Ovary (tissue), 9 donors: ENCODE data around the gene PCGF6. TPM values are rescaled to one million over a fixed set of nuclear protein-coding genes. Genes with fewer than 3 reads are reported as not detected.
A peak's percentile ranks its signal among the peaks of the same experiment; 100 is the strongest.
"Not testable (repeated sequence)": the region's sequence is repeated elsewhere in the genome, so short reads cannot be mapped to it uniquely, and the experiment has no call there.

Experiments
- DNase-seq, 5 donors: peaks; one replicate each; pipeline ENCODE4 v3.0.0-alpha.2; 2019 to 2020
- H3K27ac ChIP-seq, 2 donors: fragments of 200-600 bp; one replicate each; pipeline versions ENCODE4 v1.5.1 to v1.8.0; 2019 to 2022
- H3K27me3 ChIP-seq: fragments of 200-600 bp; one replicate; pipeline ENCODE4 v1.8.0; 2022
- H3K36me3 ChIP-seq: fragments of 200-600 bp; sonication (generic); one replicate; pipeline ENCODE4 v1.5.1; 2019
- H3K4me1 ChIP-seq: one replicate; pipeline ENCODE4 v1.8.1; 2013; ENCODE audit warnings: mild to moderate bottlenecking, moderate library complexity; ENCODE audit not compliant: insufficient read depth
- H3K4me3 ChIP-seq: fragments of 200-600 bp; sonication (generic); one replicate; pipeline ENCODE4 v1.5.1; 2017
- H3K9me3 ChIP-seq, 2 donors: fragments of 200-600 bp in 1 of 2; sonication (generic) in 1 of 2; one replicate each; pipeline versions ENCODE4 v1.5.1 to v1.8.1; 2013 to 2019; ENCODE audit warnings: mild to moderate bottlenecking in 1 of 2, moderate library complexity in 1 of 2
- EP300 ChIP-seq: sonication (generic); formaldehyde crosslinking; IDR thresholded peaks from one replicate; pipeline ENCODE4 v1.6.1; 2017; ENCODE audit warnings: antibody characterized with exemption
- POLR2A ChIP-seq: fragments of 450-650 bp; IDR thresholded peaks from one replicate; pipeline ENCODE4 v1.6.1; 2017; ENCODE audit warnings: antibody characterized with exemption, mild to moderate bottlenecking, moderate library complexity
- WGBS, 3 donors: extraction: QIAGEN DNeasy Blood & Tissue Kit in 1 of 3; methylation state at CpG; one replicate each; pipeline versions ENCODE4 v1.1.5 to v1.1.7; 2013 to 2017; 5-methylcytosine and 5-hydroxymethylcytosine counted together
- intact Hi-C, 4 donors: fragments of 100-400 bp; cut with DNase I; formaldehyde crosslinking; loops; one replicate each; pipeline versions ENCODE4 v1.11.0 to v1.15.1; 2022 to 2023
- polyA plus RNA-seq, 2 donors: library from polyadenylated mRNA; stranded (reverse); fragments of 200-250 nt in 1 of 2; fragments of 350-450 nt in 1 of 2; fragmentation: Illumina TruSeq in 1 of 2; extraction: RNeasy Lipid Tissue Mini Kit (QIAGEN cat#74804) in 1 of 2; gene quantifications; one replicate each; pipeline ENCODE4 v1.2.3, GENCODE V29; 2013 to 2014
- total RNA-seq, 7 donors: library from RNA; depleted of rRNA in 2 of 7; stranded (reverse); fragments of >200 nt in 2 of 7; fragmentation: NEBNext Ultra II Directional in 3 of 7; extraction: Animal tissue kit (Norgen Biotek cat#: 25700) in 3 of 7; gene quantifications; one replicate each; pipeline versions ENCODE4 v1.1.0 to v1.2.4, GENCODE V29; 2016 to 2023
- TF ChIP-seq, protein P1 (sequence below), 3 donors: fragments of 450-650 bp in 2 of 3; fragments of 200-600 bp in 1 of 3; IDR thresholded peaks; one replicate each; pipeline versions ENCODE4 v1.5.1 to v1.8.0; 2016 to 2022; ENCODE audit warnings: antibody characterized with exemption in 3 of 3, mild to moderate bottlenecking in 1 of 3
- donor health status: DM: no; HTN: no; CAD: no; lungs with moderate emphysema.
- donor health status: DM: no; HTN: no; CAD: no.
- donor health status: Bipolar disorder and iron deficiency.
- donor health status: DM: yes; HTN: yes; CAD: no.
- donor health status: DM: no; HTN: no; CAD: no.
- donor health status: DM: yes; HTN: yes; CAD: no.

Gene PCGF6
- total and polyA plus RNA-seq, 9 donors, result 5.6 to 13.7 (median 9.5) TPM

DNA sequence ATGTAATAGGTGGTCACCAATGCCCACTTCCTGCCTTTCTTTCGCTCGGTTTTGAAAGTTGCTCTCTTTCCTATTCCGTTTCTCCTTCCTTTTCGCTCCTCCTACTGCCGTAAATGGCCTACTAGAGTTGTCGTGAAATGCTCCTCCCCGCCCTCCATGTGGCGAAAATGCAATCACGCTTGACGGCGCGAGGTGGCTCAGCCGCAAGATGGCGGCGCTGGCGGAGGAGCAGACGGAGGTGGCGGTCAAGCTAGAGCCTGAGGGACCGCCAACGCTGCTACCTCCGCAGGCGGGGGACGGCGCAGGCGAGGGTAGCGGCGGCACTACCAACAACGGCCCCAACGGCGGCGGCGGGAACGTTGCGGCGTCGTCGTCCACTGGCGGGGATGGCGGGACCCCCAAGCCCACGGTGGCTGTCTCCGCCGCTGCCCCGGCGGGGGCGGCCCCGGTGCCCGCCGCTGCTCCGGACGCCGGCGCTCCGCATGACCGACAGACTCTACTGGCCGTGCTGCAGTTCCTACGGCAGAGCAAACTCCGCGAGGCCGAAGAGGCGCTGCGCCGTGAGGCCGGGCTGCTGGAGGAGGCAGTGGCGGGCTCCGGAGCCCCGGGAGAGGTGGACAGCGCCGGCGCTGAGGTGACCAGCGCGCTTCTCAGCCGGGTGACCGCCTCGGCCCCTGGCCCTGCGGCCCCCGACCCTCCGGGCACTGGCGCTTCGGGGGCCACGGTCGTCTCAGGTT, 17.0 kb upstream of the PCGF6 start, which contains the start of gene TAF5:
TSS of gene TAF5 (plus strand) at position 195 of the 737 bp plus-strand sequence. CDS start at position 209, 14 bp downstream.
- peak; percentile 92 for TF ChIP-seq POLR2A
- TF ChIP-seq EP300, result no peak
- TF ChIP-seq, protein P1, sequence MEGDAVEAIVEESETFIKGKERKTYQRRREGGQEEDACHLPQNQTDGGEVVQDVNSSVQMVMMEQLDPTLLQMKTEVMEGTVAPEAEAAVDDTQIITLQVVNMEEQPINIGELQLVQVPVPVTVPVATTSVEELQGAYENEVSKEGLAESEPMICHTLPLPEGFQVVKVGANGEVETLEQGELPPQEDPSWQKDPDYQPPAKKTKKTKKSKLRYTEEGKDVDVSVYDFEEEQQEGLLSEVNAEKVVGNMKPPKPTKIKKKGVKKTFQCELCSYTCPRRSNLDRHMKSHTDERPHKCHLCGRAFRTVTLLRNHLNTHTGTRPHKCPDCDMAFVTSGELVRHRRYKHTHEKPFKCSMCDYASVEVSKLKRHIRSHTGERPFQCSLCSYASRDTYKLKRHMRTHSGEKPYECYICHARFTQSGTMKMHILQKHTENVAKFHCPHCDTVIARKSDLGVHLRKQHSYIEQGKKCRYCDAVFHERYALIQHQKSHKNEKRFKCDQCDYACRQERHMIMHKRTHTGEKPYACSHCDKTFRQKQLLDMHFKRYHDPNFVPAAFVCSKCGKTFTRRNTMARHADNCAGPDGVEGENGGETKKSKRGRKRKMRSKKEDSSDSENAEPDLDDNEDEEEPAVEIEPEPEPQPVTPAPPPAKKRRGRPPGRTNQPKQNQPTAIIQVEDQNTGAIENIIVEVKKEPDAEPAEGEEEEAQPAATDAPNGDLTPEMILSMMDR (IDR thresholded peaks at IDR 0.05), result peak in 2 of 3 donors; percentile 9 to 43
- Histone ChIP-seq H3K9me3 (no peaks in the 10 kb centered on the region), H3K27me3 (no peaks in the 10 kb centered on the region), H3K36me3 (no peaks in the 10 kb centered on the region), H3K4me3 (peak within 1 kb of the TSS; percentile 61), H3K27ac (peak within 1 kb of the TSS; percentile 51 to 76), H3K4me1 (peaks cover 5% of the 10 kb centered on the region)
- WGBS, 3 donors, result 0 to 1% (median 0%) methylated on average over 45 to 81 of the region's 81 CpGs
- DNase-seq, result peak; percentile 89 to 92 (median 90)
- intact Hi-C loops, result no loop called here

DNA sequence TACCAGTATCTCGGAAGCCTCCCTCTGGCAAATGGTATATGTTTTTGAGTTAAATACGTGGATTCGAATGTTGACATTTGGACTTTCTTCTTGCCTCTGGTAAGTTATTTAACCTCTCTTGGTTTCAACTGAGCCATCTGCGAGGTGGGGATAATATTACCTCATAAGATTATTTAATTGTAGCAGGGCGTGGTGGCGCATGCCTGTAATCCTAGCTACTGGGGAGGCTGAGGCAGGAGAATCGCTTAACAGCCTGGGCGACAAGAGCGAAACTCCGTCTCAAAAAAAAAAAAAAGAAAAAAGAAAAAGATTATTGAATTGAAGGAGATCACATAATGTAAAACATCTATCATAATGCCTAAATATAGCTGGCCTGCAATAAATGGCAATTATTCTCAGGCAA, 16.4 kb upstream of the PCGF6 start:
- intact Hi-C loops, result no loop called here
- H3K27ac ChIP-seq, result peak overlapping the region in 1 of 2 donors; percentile 76
- WGBS, 3 donors, result 37 to 59% (median 53%) methylated on average over 10 of the region's 10 CpGs
- TF ChIP-seq, protein P1 (IDR thresholded peaks at IDR 0.05), result no peak
- no peak for TF ChIP-seq POLR2A
- no peak for TF ChIP-seq EP300
- H3K4me1 ChIP-seq, result peaks cover 5% of the 10 kb centered on the region
- H3K4me3 ChIP-seq, result peak overlapping the region; percentile 61
- H3K9me3 ChIP-seq, result no peaks in the 10 kb centered on the region
- H3K27me3 ChIP-seq, result no peaks in the 10 kb centered on the region
- peak in 1 of 5 donors; percentile 26 for DNase-seq
- no peaks in the 10 kb centered on the region for H3K36me3 ChIP-seq

DNA sequence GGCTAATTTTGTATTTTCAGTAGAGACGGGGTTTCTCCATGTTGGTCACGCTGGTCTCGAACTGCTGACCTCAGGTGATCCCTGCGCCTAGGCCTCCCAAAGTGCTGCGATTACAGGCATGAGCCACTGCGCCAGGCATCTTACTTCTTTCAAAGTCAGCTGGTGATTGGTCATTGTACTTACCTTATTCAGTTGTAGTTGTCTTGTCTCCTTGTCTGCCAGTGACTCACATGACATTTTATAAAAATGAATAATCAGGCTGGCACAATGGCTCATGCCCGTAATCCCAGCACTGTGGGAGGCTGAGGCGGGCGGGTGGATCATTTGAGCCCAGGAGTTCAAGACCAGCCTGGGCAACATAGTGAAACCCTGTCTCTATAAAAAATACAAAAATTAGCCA, 9.9 kb upstream of the PCGF6 start:
- H3K9me3 ChIP-seq, H3K4me1 ChIP-seq, H3K27me3 ChIP-seq, H3K4me3 ChIP-seq, intact Hi-C loops, H3K27ac ChIP-seq, H3K36me3 ChIP-seq: not testable (repeated sequence)
- peak in 1 of 5 donors; percentile 4 for DNase-seq
- WGBS, 3 donors, result 89 to 91% (median 89%) methylated on average over 9 of the region's 9 CpGs

DNA sequence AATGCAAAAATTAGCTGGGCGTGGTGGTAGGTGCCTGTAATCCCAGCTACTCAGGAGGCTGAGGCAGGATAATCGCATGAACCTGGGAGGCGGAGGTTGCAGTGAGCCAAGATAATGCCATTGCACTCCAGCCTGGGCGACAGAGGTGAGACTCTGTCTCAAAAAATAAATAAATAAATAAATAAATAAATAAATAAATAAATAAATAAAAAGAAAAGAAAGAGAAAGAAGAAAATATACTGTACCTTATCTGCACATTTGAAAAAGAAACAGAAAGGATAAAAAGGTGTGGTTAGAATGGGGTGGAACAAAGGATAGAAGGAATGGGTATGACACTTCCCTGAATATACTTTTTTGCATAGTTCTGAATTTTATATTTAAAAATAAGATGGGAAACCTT, 8.6 kb upstream of the PCGF6 start:
- H3K27me3 ChIP-seq, H3K36me3 ChIP-seq, DNase-seq, H3K4me3 ChIP-seq, H3K27ac ChIP-seq, intact Hi-C loops, H3K9me3 ChIP-seq, H3K4me1 ChIP-seq: not testable (repeated sequence)
- 94 to 96% (median 94%) methylated on average over 4 of the region's 4 CpGs for WGBS, 3 donors

DNA sequence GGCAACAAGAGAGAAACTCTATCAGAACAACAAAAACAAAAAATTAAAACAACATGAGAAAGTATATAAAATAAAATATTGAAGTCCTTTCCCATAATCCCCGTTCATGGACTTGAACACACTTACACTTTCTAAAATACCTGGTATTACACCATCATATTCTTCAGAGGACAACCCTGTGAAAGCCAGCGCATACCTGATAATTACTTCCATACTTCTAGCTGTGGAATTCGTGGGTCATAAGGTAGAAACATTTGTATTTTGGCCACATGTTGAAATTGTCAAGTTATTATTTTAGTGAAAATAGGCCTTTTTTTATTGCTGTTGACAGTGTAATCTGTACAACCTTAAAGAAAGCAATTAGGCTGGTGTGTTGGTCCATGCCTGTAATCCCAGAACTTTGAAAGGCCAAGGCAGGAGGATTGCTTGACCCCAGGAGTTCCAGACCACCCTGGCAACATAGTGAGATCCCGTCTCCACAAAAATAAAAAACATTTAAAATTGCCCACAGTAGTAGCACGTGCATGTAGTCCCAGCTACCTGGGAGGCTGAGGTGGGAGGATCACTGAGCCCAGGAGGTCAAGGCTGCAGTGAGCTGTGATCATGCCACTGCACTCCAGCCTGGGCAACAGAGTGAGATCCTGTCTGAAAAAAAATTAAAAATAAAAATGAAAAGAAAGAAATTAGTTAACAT, 5.1 kb upstream of the PCGF6 start:
- TF ChIP-seq, protein P1 (IDR thresholded peaks at IDR 0.05), result no peak
- TF ChIP-seq POLR2A (no peak), EP300 (no peak)
- H3K9me3 ChIP-seq, result no peaks in the 10 kb centered on the region
- WGBS, 3 donors, result 63 to 67% (median 63%) methylated on average over 5 of the region's 5 CpGs
- H3K36me3 ChIP-seq, result no peaks in the 10 kb centered on the region
- H3K27ac ChIP-seq, result no peak overlapping the region
- no peaks in the 10 kb centered on the region for H3K4me1 ChIP-seq
- peak in 1 of 5 donors; percentile 3 for DNase-seq
- H3K27me3 ChIP-seq, result no peaks in the 10 kb centered on the region
- intact Hi-C loops, result no loop called here
- H3K4me3 ChIP-seq, result no peak overlapping the region

DNA sequence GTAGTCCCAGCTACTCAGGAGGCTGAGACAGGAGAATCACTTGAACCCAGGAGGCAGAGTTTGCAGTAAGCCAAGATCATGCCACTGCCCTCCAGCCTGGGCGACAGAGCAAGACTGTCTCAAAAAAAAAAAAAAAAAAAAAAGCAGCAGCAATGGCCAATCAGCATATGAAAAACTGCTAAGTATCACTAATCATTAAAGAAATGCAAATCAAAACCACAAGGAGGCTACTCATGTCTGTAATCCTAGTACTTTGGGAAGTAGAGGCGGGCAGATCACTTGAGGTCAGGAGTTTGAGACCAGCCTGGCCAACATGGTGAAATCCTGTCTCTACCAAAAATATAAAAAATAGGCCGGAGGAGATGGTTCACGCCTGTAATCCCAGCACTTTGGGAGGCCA, 3.6 kb upstream of the PCGF6 start:
- H3K9me3 ChIP-seq, H3K27ac ChIP-seq, H3K36me3 ChIP-seq, DNase-seq, H3K4me1 ChIP-seq, H3K27me3 ChIP-seq, H3K4me3 ChIP-seq, intact Hi-C loops: not testable (repeated sequence)
- WGBS, 3 donors, result 83 to 93% (median 89%) methylated on average over 4 of the region's 4 CpGs
